ENCODE measurements around the gene CNIH2. TPM values are rescaled to one million over a fixed set of nuclear protein-coding genes. Genes with fewer than 3 reads are reported as not detected.

The CNIH2 gene
- 1.4 to 3.7 TPM (median 2.9 TPM) in 5 replicates for total RNA-seq (2022; extraction: Qiagen RNA extraction; ENCODE audit: low read depth)

GRCh38 chr11:66277471-66278362 lies at the start of gene CNIH2:
TSS of gene CNIH2 (plus strand) at chr11:66278175. CDS start at chr11:66278457, 282 bp downstream.

GRCh38 chr11:66268244-66268951 lies 9.6 kb upstream of the CNIH2 start, which contains the start of gene RAB1B:
TSS of gene RAB1B (plus strand) at chr11:66268639. CDS start at chr11:66268680, 41 bp downstream.

GRCh38 chr11:66288671-66289547 lies 10.9 kb downstream of the CNIH2 start, which contains the start of gene YIF1A:
TSS of gene YIF1A (minus strand) at chr11:66289143. CDS start at chr11:66288985, 158 bp downstream.

GRCh38 chr11:66291706-66292542 lies 13.9 kb downstream of the CNIH2 start, which contains the start of gene TMEM151A:
TSS of gene TMEM151A (plus strand) at chr11:66291894. CDS start at chr11:66292014, 120 bp downstream.

GRCh38 chr11:66316849-66317251 lies 38.9 kb downstream of the CNIH2 start, which contains the start of gene CD248:
TSS of gene CD248 (minus strand) at chr11:66317044. CDS start at chr11:66317027, 17 bp downstream.

Other genes starting within 250 kb of the CNIH2 start
- not detected in 5 replicates for gene GAL3ST3, start 229.0 kb upstream of the CNIH2 start, total RNA-seq (2022; extraction: Qiagen RNA extraction; ENCODE audit: low read depth)
- gene SF3B2, start 225.8 kb upstream of the CNIH2 start, total RNA-seq (2022; extraction: Qiagen RNA extraction; ENCODE audit: low read depth) = 168 to 198 TPM (median 172 TPM) in 5 replicates
- gene PACS1, start 207.9 kb upstream of the CNIH2 start, total RNA-seq (2022; extraction: Qiagen RNA extraction; ENCODE audit: low read depth) = 48.7 to 80.4 TPM (median 65.1 TPM) in 5 replicates
- gene KLC2, start 20.5 kb upstream of the CNIH2 start, total RNA-seq (2022; extraction: Qiagen RNA extraction; ENCODE audit: low read depth) = 38.0 to 47.4 TPM (median 45.0 TPM) in 5 replicates
- 124 to 152 TPM (median 145 TPM) in 5 replicates for gene RAB1B, start 9.5 kb upstream of the CNIH2 start, total RNA-seq (2022; extraction: Qiagen RNA extraction; ENCODE audit: low read depth)
- gene YIF1A, start 11.0 kb downstream of the CNIH2 start, total RNA-seq (2022; extraction: Qiagen RNA extraction; ENCODE audit: low read depth) = 88.2 to 117 TPM (median 116 TPM) in 5 replicates
- gene TMEM151A, start 13.7 kb downstream of the CNIH2 start, total RNA-seq (2022; extraction: Qiagen RNA extraction; ENCODE audit: low read depth) = 1.6 to 4.3 TPM (median 3.9 TPM) in 5 replicates
- 0.05 TPM in 1 of 5 replicates, not detected in the others for gene CD248, start 38.9 kb downstream of the CNIH2 start, total RNA-seq (2022; extraction: Qiagen RNA extraction; ENCODE audit: low read depth)
- 26.8 to 43.4 TPM (median 39.3 TPM) in 5 replicates for gene RIN1, start 58.3 kb downstream of the CNIH2 start, total RNA-seq (2022; extraction: Qiagen RNA extraction; ENCODE audit: low read depth)
- 77.8 to 106 TPM (median 89.7 TPM) in 5 replicates for gene BRMS1, start 66.9 kb downstream of the CNIH2 start, total RNA-seq (2022; extraction: Qiagen RNA extraction; ENCODE audit: low read depth)
- 13.2 to 19.8 TPM (median 18.8 TPM) in 5 replicates for gene B4GAT1, start 69.5 kb downstream of the CNIH2 start, total RNA-seq (2022; extraction: Qiagen RNA extraction; ENCODE audit: low read depth)
- 2.6 to 5.4 TPM (median 4.9 TPM) in 5 replicates for gene SLC29A2, start 93.6 kb downstream of the CNIH2 start, total RNA-seq (2022; extraction: Qiagen RNA extraction; ENCODE audit: low read depth)
- gene NPAS4, start 142.9 kb downstream of the CNIH2 start, total RNA-seq (2022; extraction: Qiagen RNA extraction; ENCODE audit: low read depth) = not detected in 5 replicates
- 87.3 to 129 TPM (median 112 TPM) in 5 replicates for gene MRPL11, start 160.7 kb downstream of the CNIH2 start, total RNA-seq (2022; extraction: Qiagen RNA extraction; ENCODE audit: low read depth)
- 4.3 to 6.6 TPM (median 5.7 TPM) in 5 replicates for gene PELI3, start 188.7 kb downstream of the CNIH2 start, total RNA-seq (2022; extraction: Qiagen RNA extraction; ENCODE audit: low read depth)
- gene DPP3, start 202.3 kb downstream of the CNIH2 start, total RNA-seq (2022; extraction: Qiagen RNA extraction; ENCODE audit: low read depth) = 48.5 to 54.5 TPM (median 51.5 TPM) in 5 replicates
- 8.5 to 11.3 TPM (median 9.7 TPM) in 5 replicates for gene BBS1, start 232.5 kb downstream of the CNIH2 start, total RNA-seq (2022; extraction: Qiagen RNA extraction; ENCODE audit: low read depth)

All from A549 treated with RU486 at 1 μM for 4 hours (cell line).